GM18505 (cell line): ENCODE data around the gene EYS.

Source experiments
- ATAC-seq: cut with Tn5 transposase; IDR thresholded peaks from one replicate; pipeline ENCODE4 v1.9.1; 2021; ENCODE audit not compliant: unreplicated experiment
- POLR2A ChIP-seq: IDR thresholded peaks from 4 replicates; pipeline ENCODE4 v1.6.1; 2011; ENCODE audit warnings: borderline replicate concordance; ENCODE audit not compliant: insufficient read depth, insufficient read length; ENCODE audit errors: extremely low read depth

EYS gene

DNA sequence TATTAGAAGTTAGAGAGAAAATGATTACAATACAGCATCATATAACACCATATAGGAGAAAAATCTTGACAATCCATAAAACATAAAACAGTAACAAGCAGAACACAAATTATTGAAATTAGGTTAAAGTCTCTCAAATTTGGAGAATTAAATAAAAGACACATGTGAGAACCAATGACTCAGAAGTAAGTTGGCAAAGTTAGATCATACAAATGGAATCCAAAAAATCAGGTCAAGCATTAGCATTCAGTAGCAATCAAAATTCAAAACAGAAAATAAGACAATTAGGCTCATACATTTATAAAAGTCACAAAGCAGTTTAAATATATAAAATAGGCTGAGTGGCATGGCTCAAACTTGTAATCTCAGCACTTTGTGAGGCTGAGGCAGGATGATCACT is 1295.8 kb downstream of the EYS start:
- TF ChIP-seq POLR2A, result no peak
- no peak for ATAC-seq

GRCh38 chr6:64409948-64410347 is 1297.1 kb downstream of the EYS start:
- no peak for TF ChIP-seq POLR2A
- no peak for ATAC-seq

- no peak for ATAC-seq
- no peak for TF ChIP-seq POLR2A
Measured at GRCh38 chr6:64404396-64404795, 1302.6 kb downstream of the EYS start.

DNA sequence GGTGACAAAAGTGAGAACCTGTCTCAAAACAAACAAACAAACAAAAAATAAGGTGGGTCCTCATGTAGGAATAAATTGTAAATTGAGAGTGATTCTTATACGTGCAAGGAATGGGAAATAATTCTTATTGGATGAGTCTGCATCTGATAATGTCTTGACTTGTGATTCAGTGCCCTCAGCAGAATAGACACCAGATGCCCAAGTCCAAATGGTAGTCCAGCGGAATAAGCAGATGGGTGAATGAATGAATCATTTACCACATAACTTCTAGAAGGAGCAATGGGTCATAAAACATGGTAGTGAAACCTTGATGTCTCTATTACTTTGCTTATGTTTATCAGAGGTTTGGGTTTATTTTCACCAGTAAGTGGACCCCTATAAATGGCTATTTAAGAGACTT is 1323.7 kb downstream of the EYS start:
- ATAC-seq, result no peak

GRCh38 chr6:64376394-64376793 is 1330.6 kb downstream of the EYS start:
- no peak for TF ChIP-seq POLR2A
- ATAC-seq, result no peak

More for the DNA sequence above, 1323.7 kb downstream of the EYS start:
- TF ChIP-seq POLR2A, result no peak

DNA sequence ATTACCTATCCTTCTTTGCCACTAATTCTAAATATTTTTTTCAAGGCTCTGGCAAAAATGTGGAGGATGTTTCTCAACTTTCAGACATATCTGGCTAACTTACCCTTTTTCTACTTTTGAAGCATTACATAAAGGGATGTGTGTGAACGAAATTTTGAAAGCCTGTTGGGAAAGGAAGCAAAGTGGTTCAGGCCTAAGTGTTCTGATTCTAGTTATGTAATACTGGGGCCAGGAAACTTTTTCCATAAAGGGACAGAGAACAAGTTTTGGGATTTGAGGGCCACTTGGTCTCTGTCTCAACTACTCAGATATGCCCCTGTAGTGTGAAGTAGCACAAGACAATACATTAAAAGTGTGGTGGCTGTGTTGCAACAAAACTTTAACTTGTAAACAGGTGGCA is 1349.6 kb downstream of the EYS start:
- TF ChIP-seq POLR2A, result no peak
- no peak for ATAC-seq

GRCh38 chr6:64347411-64347810 is 1359.6 kb downstream of the EYS start:
- no peak for ATAC-seq
- TF ChIP-seq POLR2A, result no peak

DNA sequence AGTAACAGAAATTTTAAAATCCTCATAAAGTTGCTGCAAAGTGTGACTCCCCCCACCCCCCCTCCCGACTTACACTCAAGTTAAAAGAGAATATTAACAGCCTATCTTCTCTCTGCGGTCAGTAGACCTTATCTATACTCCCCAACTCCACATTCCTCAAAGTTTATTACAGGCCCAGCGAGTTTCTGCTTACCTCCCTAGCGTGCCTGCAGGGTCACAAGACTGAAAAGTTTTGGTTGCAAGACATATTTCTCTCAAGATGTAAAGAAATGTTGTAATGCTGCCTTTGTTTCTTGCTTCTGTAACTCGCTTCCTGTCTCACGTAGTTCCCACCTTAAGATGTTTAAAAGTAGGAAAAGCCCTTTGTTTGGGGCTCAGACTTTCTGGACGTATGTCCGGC is 1371.8 kb downstream of the EYS start:
- no peak for ATAC-seq
- no peak for TF ChIP-seq POLR2A

GRCh38 chr6:64334636-64335035 is 1372.4 kb downstream of the EYS start:
- no peak for TF ChIP-seq POLR2A
- no peak for ATAC-seq

DNA sequence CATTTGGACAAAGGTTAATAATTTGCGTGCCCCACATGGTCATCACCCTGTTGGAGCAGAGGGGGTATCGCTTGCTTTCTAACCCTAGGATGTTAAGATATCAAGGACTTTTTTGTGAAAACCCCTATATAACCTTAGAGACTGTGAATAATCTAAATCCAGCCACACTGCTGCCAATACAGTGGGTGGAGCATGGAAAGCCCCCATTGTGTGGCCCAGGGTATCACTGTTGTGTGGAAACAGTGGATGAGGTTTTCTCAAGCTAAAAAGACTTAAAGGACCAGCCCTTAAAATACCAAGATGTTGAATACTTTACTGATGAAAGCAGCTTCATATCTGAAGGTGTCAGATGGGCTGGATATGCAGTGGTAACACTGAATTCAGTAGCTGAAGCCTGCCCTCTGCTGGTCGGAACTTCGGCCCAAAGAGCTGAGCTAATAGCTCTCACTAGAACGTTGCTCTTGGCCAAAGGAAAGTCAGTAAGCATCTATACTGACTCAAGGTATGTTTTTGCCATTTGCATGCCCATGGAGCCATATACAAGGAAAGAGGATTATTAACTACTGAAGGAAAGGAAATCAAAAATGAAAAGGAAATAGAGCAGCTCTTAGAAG is 1376.2 kb downstream of the EYS start:
- no peak for TF ChIP-seq POLR2A
- ATAC-seq, result no peak

DNA sequence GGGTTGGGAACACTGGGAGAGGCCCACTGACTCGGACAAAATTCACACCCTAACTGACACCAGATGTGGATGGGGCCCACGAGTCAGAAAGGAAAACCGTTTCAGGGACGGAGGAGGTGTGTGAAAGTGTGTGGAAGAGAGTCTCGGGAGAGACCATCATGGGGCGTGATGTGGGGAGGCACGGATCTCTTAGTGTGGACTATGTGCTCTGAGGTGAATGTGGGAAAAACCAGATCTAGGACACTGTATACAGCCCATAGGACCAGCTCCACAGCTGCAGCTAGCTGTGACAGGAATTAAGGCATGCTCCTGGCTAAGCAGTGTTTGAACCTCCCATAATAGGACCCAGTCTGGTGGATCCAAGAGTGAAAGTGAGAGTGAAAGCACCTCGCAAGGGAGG is 1380.1 kb downstream of the EYS start:
- TF ChIP-seq POLR2A, result no peak
- no peak for ATAC-seq

GRCh38 chr6:64325093-64325492 is 1381.9 kb downstream of the EYS start:
- ATAC-seq, result no peak
- TF ChIP-seq POLR2A, result no peak

DNA sequence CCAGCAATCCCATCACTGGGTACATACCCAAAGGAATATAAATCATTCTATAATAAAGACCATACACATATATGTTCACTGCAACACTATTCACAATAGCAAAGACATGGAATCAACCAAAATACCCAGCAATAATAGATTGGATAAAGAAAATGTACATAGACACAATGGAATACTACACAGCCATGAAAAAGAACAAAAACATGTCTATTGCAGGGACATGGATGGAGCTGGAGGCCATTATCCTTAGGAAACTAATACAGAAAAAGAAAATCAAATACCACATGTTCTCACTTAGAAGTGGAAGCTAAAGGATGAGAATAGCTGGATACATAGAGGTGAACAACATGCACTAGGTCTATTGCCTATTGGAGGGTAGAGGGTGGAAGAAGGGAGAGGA is 1396.8 kb downstream of the EYS start:
- no peak for ATAC-seq
- TF ChIP-seq POLR2A, result no peak

DNA sequence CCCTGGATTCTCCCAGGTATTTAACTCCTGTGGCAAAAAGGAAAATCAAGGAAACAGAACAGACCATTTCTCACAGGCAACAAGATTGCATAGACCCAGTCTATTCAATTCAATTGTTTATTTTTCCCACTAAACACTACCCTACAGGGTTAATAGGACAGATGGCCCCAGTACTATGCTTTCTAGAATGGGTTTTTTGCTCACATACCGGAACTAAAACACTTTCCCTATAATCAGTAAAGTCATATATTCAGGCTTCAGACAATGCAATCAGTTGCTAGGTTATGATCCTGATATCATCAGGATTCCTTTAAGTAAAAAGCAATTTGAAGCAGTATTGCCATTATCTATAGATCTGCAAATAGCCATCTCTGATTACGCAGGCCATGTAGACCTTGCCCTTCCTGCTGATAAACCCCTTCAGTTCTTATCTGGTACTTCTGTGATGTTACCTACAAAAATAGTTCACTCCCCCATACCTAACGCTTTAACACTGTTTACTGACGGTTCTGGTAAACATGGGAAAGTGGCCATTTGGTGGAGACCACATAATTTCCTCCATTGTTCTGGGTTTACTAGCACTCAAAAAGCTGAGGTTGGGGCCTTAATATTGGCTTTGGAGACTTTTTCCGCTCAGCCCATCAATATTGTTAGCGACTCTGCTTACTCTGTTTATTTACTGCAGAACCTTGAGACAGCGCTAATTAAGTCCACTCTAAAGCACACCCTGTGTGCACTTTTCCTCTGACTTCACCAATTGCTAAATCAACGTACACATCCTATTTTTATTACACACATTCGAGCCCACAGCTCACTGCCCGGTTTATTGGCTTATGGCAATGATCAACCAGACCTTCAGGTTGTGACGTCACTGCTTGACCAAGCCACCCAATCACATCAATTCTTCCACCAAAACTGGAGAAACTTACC is 1405.5 kb downstream of the EYS start:
- no peak for ATAC-seq
- TF ChIP-seq POLR2A, result no peak

DNA sequence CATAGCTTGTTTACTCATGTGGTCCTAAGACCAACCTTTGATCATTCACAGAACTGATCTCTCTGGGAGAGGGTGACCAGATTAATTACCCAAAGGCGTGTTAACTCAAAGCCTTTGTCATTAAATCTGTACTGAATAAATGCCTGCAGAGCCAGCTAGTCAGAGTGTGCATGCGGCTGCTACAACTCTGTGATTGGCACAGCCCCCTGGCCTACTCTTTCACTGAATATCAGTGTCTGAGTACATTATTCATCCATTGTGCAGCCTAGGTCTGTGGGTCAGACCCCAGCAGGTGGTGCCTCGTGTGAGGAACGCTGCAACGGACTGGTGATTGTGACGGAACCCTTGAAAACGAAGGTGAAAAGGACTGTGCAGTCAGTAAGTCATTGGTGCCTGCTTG is 1407.8 kb downstream of the EYS start:
- ATAC-seq, result no peak
- no peak for TF ChIP-seq POLR2A

DNA sequence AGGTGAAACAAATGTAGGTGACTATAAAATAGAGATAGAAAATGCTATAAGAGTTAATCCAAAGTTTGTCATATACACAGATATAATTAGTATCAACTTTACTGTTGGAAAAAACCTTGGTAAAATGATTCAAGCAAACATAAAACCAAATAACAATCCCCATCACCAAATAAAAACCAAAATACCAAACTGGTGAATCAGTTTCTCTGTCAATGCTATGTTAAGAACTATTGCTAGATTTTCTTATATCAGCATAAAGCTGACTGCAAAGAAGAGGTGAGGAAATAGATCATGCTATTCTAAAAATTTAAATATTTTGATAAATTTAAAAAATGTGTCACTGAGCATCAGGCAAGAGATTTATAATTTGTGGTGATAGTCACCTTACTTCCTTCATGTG is 1413.0 kb downstream of the EYS start:
- no peak for ATAC-seq
- no peak for TF ChIP-seq POLR2A
